Dendritic cell treated with granulocyte-macrophage colony-stimulating factor and Interleukin-4, amounts not matched to agents 40 ng/mL and 50 ng/mL, for 4 days (primary cell): ENCODE data around the gene TGM6.
"Not testable (repeated sequence)": the region's sequence is repeated elsewhere in the genome, so short reads cannot be mapped to it uniquely, and the experiment has no call there.

Experiments
- H3K27ac Mint-ChIP-seq: one replicate; pipeline ENCODE4 v1.8.0; 2022; ENCODE audit warnings: mild to moderate bottlenecking, mixed read lengths
- H3K27me3 Mint-ChIP-seq: one replicate; pipeline ENCODE4 v1.8.0; 2022; ENCODE audit warnings: mild to moderate bottlenecking, mixed read lengths
- H3K36me3 Mint-ChIP-seq: one replicate; pipeline ENCODE4 v1.8.0; 2022; ENCODE audit warnings: low read depth, mixed read lengths
- H3K4me1 Mint-ChIP-seq: one replicate; pipeline ENCODE4 v1.8.0; 2022; ENCODE audit warnings: low read depth, mixed read lengths
- H3K4me3 Mint-ChIP-seq: one replicate; pipeline ENCODE4 v1.8.0; 2022; ENCODE audit warnings: mild to moderate bottlenecking, moderate library complexity, mixed read lengths
- H3K9me3 Mint-ChIP-seq: one replicate; pipeline ENCODE4 v1.8.0; 2022; ENCODE audit warnings: mixed read lengths
- intact Hi-C: fragments of 100-400 bp; cut with micrococcal nuclease; formaldehyde crosslinking; loops from one replicate; pipeline ENCODE4 v1.15.0; 2022

Gene TGM6

GRCh38 chr20:2397595-2398145 is 17.0 kb downstream of the TGM6 start:
- Mint-ChIP-seq H3K27me3 (peaks cover 16% of the 10 kb centered on the region), H3K9me3 (peaks cover 27% of the 10 kb centered on the region), H3K36me3 (no peaks in the 10 kb centered on the region), H3K4me1 (no peaks in the 10 kb centered on the region), H3K27ac (no peak overlapping the region), H3K4me3 (no peak overlapping the region)
- intact Hi-C loops: no loop called here

GRCh38 chr20:2398449-2398848 is 17.7 kb downstream of the TGM6 start:
- H3K27ac Mint-ChIP-seq: no peak overlapping the region
- no peaks in the 10 kb centered on the region for H3K36me3 Mint-ChIP-seq
- peaks cover 27% of the 10 kb centered on the region for H3K9me3 Mint-ChIP-seq
- peaks cover 16% of the 10 kb centered on the region for H3K27me3 Mint-ChIP-seq
- intact Hi-C loops: no loop called here
- no peaks in the 10 kb centered on the region for H3K4me1 Mint-ChIP-seq
- H3K4me3 Mint-ChIP-seq: no peak overlapping the region

DNA sequence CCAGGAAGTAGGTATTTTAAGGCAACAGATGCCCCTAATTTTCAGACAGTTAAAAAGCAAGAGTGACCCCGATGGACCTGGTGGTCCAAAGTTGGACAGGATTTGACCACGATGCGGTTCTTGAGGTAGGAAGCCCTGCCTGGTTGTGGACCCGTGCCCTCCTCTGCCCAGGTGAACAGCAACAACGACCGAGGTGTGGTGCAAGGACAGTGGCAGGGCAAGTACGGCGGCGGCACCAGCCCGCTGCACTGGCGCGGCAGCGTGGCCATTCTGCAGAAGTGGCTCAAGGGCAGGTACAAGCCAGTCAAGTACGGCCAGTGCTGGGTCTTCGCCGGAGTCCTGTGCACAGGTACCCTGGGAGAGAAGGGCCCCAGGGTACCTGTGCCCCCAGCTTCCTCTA is 18.7 kb downstream of the TGM6 start:
- no peaks in the 10 kb centered on the region for H3K4me1 Mint-ChIP-seq
- no peak overlapping the region for H3K27ac Mint-ChIP-seq
- peaks cover 11% of the 10 kb centered on the region for H3K27me3 Mint-ChIP-seq
- intact Hi-C loops: no loop called here
- peaks cover 31% of the 10 kb centered on the region for H3K9me3 Mint-ChIP-seq
- H3K4me3 Mint-ChIP-seq: no peak overlapping the region
- no peaks in the 10 kb centered on the region for H3K36me3 Mint-ChIP-seq

GRCh38 chr20:2400290-2400689 is 19.6 kb downstream of the TGM6 start:
- no peaks in the 10 kb centered on the region for H3K36me3 Mint-ChIP-seq
- H3K27me3 Mint-ChIP-seq: peaks cover 12% of the 10 kb centered on the region
- no peaks in the 10 kb centered on the region for H3K4me1 Mint-ChIP-seq
- no peak overlapping the region for H3K27ac Mint-ChIP-seq
- H3K4me3 Mint-ChIP-seq: no peak overlapping the region
- intact Hi-C loops: no loop called here
- H3K9me3 Mint-ChIP-seq: peaks cover 40% of the 10 kb centered on the region

- Mint-ChIP-seq H3K4me1 (no peaks in the 10 kb centered on the region), H3K27ac (no peak overlapping the region), H3K4me3 (no peak overlapping the region), H3K36me3 (no peaks in the 10 kb centered on the region), H3K27me3 (peaks cover 14% of the 10 kb centered on the region), H3K9me3 (peaks cover 40% of the 10 kb centered on the region)
- intact Hi-C loops: no loop called here
These were observed 20.8 kb downstream of the TGM6 start for GRCh38 chr20:2401527-2401926.

DNA sequence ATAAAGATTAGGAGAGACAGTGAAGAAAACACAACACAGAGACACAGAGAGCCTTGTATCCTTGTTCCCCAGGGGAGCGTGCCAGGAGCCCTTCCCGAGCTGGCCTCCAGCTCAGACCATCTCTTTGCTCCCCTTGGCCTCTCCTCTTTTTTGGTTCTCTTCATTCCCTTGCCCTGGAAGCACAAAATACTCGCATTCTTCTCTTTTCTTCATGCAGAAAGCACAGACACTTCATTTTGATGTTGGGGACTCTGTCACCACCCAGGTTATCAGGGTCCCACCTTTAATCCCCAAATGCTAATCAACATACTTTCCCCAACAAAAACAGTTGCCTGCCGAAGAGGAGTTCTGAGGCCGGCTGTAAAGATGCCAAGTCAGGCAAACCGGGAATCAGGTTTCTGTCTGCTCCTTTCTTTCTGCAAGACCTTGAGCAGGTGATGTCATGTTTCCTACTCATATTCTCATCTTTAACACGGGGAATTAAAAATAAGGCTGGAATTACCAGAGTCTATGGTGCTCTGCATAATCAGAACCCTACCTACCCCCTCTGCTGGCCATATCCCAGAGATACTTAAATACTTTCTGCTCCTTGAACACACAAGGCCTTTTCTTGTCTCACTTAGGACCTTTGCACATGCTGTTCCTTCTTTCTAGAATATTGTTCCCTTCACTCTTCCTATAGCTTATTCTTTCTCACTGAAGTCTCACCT is 21.7 kb downstream of the TGM6 start:
- Mint-ChIP-seq H3K27ac (no peak overlapping the region), H3K36me3 (no peaks in the 10 kb centered on the region), H3K4me1 (no peaks in the 10 kb centered on the region), H3K9me3 (peaks cover 31% of the 10 kb centered on the region), H3K4me3 (no peak overlapping the region), H3K27me3 (peaks cover 17% of the 10 kb centered on the region)
- intact Hi-C loops: no loop called here

GRCh38 chr20:2403291-2404052 is 22.8 kb downstream of the TGM6 start:
- intact Hi-C loops: no loop called here
- no peak overlapping the region for H3K27ac Mint-ChIP-seq

GRCh38 chr20:2405693-2406065 is 25.0 kb downstream of the TGM6 start:
- peaks cover 13% of the 10 kb centered on the region for H3K9me3 Mint-ChIP-seq
- no peaks in the 10 kb centered on the region for H3K4me1 Mint-ChIP-seq
- H3K4me3 Mint-ChIP-seq: no peak overlapping the region
- H3K27me3 Mint-ChIP-seq: peaks cover 30% of the 10 kb centered on the region
- intact Hi-C loops: no loop called here
- H3K36me3 Mint-ChIP-seq: no peaks in the 10 kb centered on the region
- H3K27ac Mint-ChIP-seq: no peak overlapping the region

More at GRCh38 chr20:2403291-2404052, 22.8 kb downstream of the TGM6 start:
- no peaks in the 10 kb centered on the region for H3K36me3 Mint-ChIP-seq
- H3K4me1 Mint-ChIP-seq: no peaks in the 10 kb centered on the region
- peaks cover 21% of the 10 kb centered on the region for H3K27me3 Mint-ChIP-seq
- no peak overlapping the region for H3K4me3 Mint-ChIP-seq
- H3K9me3 Mint-ChIP-seq: peaks cover 20% of the 10 kb centered on the region

- intact Hi-C loops, H3K4me1 Mint-ChIP-seq, H3K27ac Mint-ChIP-seq, H3K4me3 Mint-ChIP-seq, H3K36me3 Mint-ChIP-seq: not testable (repeated sequence)
- Mint-ChIP-seq H3K9me3 (peaks cover 13% of the 10 kb centered on the region), H3K27me3 (peaks cover 34% of the 10 kb centered on the region)
These were observed 26.7 kb downstream of the TGM6 start for GRCh38 chr20:2407355-2407754.

- intact Hi-C loops: no loop called here
- H3K27me3 Mint-ChIP-seq: peaks cover 38% of the 10 kb centered on the region
These were observed 27.4 kb downstream of the TGM6 start for GRCh38 chr20:2408111-2408510.

GRCh38 chr20:2416541-2417212 is 36.0 kb downstream of the TGM6 start:
- intact Hi-C loops: no loop called here
- H3K27ac Mint-ChIP-seq: no peak overlapping the region
- no peaks in the 10 kb centered on the region for H3K36me3 Mint-ChIP-seq
- no peak overlapping the region for H3K4me3 Mint-ChIP-seq
- no peaks in the 10 kb centered on the region for H3K9me3 Mint-ChIP-seq
- peaks cover 32% of the 10 kb centered on the region for H3K27me3 Mint-ChIP-seq
- no peaks in the 10 kb centered on the region for H3K4me1 Mint-ChIP-seq

More at GRCh38 chr20:2408111-2408510, 27.4 kb downstream of the TGM6 start:
- H3K9me3 Mint-ChIP-seq: peaks cover 13% of the 10 kb centered on the region
- no peak overlapping the region for H3K27ac Mint-ChIP-seq
- no peaks in the 10 kb centered on the region for H3K36me3 Mint-ChIP-seq
- no peak overlapping the region for H3K4me3 Mint-ChIP-seq
- H3K4me1 Mint-ChIP-seq: no peaks in the 10 kb centered on the region

GRCh38 chr20:2417213-2417541 is 36.5 kb downstream of the TGM6 start:
- Mint-ChIP-seq H3K27me3 (peaks cover 33% of the 10 kb centered on the region), H3K27ac (no peak overlapping the region), H3K36me3 (no peaks in the 10 kb centered on the region), H3K4me3 (no peak overlapping the region), H3K9me3 (no peaks in the 10 kb centered on the region), H3K4me1 (no peaks in the 10 kb centered on the region)
- intact Hi-C loops: no loop called here

GRCh38 chr20:2418388-2418787 is 37.7 kb downstream of the TGM6 start:
- H3K9me3 Mint-ChIP-seq: no peaks in the 10 kb centered on the region
- H3K27me3 Mint-ChIP-seq: peaks cover 29% of the 10 kb centered on the region
- no peaks in the 10 kb centered on the region for H3K4me1 Mint-ChIP-seq
- H3K4me3 Mint-ChIP-seq: no peak overlapping the region
- H3K36me3 Mint-ChIP-seq: no peaks in the 10 kb centered on the region
- H3K27ac Mint-ChIP-seq: no peak overlapping the region
- intact Hi-C loops: no loop called here

DNA sequence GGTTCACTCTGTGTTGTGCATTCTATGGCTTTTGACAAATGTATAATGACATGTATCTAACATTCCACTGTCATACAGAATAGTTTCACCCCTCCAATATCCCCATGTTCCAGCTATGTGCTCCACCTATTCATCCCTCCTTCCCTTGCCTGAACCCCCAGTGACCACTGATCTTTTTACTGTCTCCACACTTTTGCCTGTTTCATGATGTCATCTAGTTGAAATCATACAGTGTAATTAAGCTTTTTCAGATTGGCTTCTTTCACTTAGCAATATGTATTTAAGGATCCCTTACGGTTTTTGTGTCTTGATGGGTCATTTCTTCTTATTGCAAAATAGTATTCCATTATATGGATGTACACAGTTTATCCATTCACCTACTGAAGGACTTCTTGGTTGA is 39.8 kb downstream of the TGM6 start:
- no peaks in the 10 kb centered on the region for H3K9me3 Mint-ChIP-seq
- intact Hi-C loops: no loop called here

More for the DNA sequence above, 39.8 kb downstream of the TGM6 start:
- no peak overlapping the region for H3K27ac Mint-ChIP-seq
- no peak overlapping the region for H3K4me3 Mint-ChIP-seq
- H3K27me3 Mint-ChIP-seq: peaks cover 27% of the 10 kb centered on the region
- no peaks in the 10 kb centered on the region for H3K4me1 Mint-ChIP-seq
- H3K36me3 Mint-ChIP-seq: no peaks in the 10 kb centered on the region
